Astrocyte (in vitro differentiated cells and primary cell): ENCODE data around the gene NEURL3. TPM values are rescaled to one million over a fixed set of nuclear protein-coding genes. Genes with fewer than 3 reads are reported as not detected.

ENCODE experiments used
- DNase-seq: peaks from one replicate; pipeline ENCODE4 v3.0.0-alpha.2; 2010; ENCODE audit warnings: low read depth
- FAIRE-seq: peaks from 2 replicates; lab custom pipeline; 2011; peaks lifted over from hg19 to GRCh38; lab: Jason Lieb, UNC
- H2AFZ ChIP-seq: 2 replicates; pipeline ENCODE4 v1.6.0; 2012; ENCODE audit warnings: low read depth, low read length, inconsistent platforms
- H3K27ac ChIP-seq: 2 replicates; pipeline ENCODE4 v1.5.1; 2011; ENCODE audit warnings: low read depth, low read length, inconsistent platforms
- H3K27me3 ChIP-seq: 2 replicates; pipeline ENCODE4 v1.6.0; 2011; ENCODE audit warnings: low read length, inconsistent platforms; ENCODE audit not compliant: insufficient read depth
- H3K36me3 ChIP-seq: 2 replicates; pipeline ENCODE4 v1.5.1; 2011; ENCODE audit warnings: low read length, inconsistent platforms; ENCODE audit not compliant: insufficient read depth
- H3K4me1 ChIP-seq: 2 replicates; pipeline ENCODE4 v1.5.1; 2011; ENCODE audit warnings: low read length, inconsistent platforms; ENCODE audit not compliant: insufficient read depth
- H3K4me2 ChIP-seq: 2 replicates; pipeline ENCODE4 v1.6.0; 2012; ENCODE audit warnings: low read length, inconsistent platforms
- H3K4me3 ChIP-seq: 2 replicates; pipeline ENCODE4 v1.5.1; 2011; ENCODE audit warnings: low read depth, mild to moderate bottlenecking, low read length, inconsistent platforms; ENCODE audit not compliant: insufficient read depth
- H3K79me2 ChIP-seq: 2 replicates; pipeline ENCODE4 v1.6.0; 2012; ENCODE audit warnings: mild to moderate bottlenecking, low read length, inconsistent platforms; ENCODE audit not compliant: insufficient read depth
- H3K9ac ChIP-seq: 2 replicates; pipeline ENCODE4 v1.6.0; 2012; ENCODE audit warnings: mild to moderate bottlenecking, low read length, inconsistent platforms
- H3K9me3 ChIP-seq: 2 replicates; pipeline ENCODE4 v1.5.1; 2012; ENCODE audit warnings: low read depth, mild to moderate bottlenecking, low read length, inconsistent platforms; ENCODE audit not compliant: insufficient read depth
- H4K20me1 ChIP-seq: 2 replicates; pipeline ENCODE4 v1.6.0; 2012; ENCODE audit warnings: low read length, inconsistent platforms; ENCODE audit not compliant: insufficient read depth
- H3K27ac Mint-ChIP-seq: one replicate; pipeline ENCODE4 v1.8.0; 2021; ENCODE audit warnings: mild to moderate bottlenecking, mixed read lengths; ENCODE audit not compliant: unreplicated experiment
- H3K27me3 Mint-ChIP-seq: one replicate; pipeline ENCODE4 v1.8.0; 2021; ENCODE audit warnings: low read depth, mixed read lengths; ENCODE audit not compliant: unreplicated experiment
- H3K36me3 Mint-ChIP-seq: one replicate; pipeline ENCODE4 v1.8.0; 2021; ENCODE audit warnings: low read depth, mixed read lengths; ENCODE audit not compliant: unreplicated experiment
- H3K4me1 Mint-ChIP-seq: one replicate; pipeline ENCODE4 v1.8.0; 2021; ENCODE audit warnings: low read depth, mixed read lengths; ENCODE audit not compliant: unreplicated experiment
- H3K4me3 Mint-ChIP-seq: one replicate; pipeline ENCODE4 v1.8.0; 2021; ENCODE audit warnings: mild to moderate bottlenecking, moderate library complexity, mixed read lengths; ENCODE audit not compliant: unreplicated experiment
- H3K9me3 Mint-ChIP-seq: one replicate; pipeline ENCODE4 v1.8.0; 2021; ENCODE audit warnings: mild to moderate bottlenecking, mixed read lengths; ENCODE audit not compliant: unreplicated experiment
- CTCF ChIP-seq: IDR thresholded peaks from 2 replicates; pipeline ENCODE4 v1.5.1; 2011; ENCODE audit warnings: low read depth, mild to moderate bottlenecking, inconsistent platforms, low read length, moderate library complexity; ENCODE audit not compliant: insufficient read depth
- EZH2 ChIP-seq: IDR thresholded peaks from 2 replicates; pipeline ENCODE4 v1.6.1; 2012; ENCODE audit warnings: mild to moderate bottlenecking, low read length, inconsistent platforms; ENCODE audit not compliant: insufficient read depth
- total RNA-seq: library from RNA; stranded (reverse); gene quantifications from 2 replicates; pipeline ENCODE4 v1.2.1, GENCODE V29; 2021

The NEURL3 gene
- total RNA-seq, 1 donor from 2014 or later = 0.34 TPM

GRCh38 chr2:96452053-96452452 is 53.1 kb downstream of the NEURL3 start:
- no peaks in the 10 kb centered on the region for H3K4me1 Mint-ChIP-seq
- FAIRE-seq (no peak), DNase-seq (no peak)
- no peaks in the 10 kb centered on the region for H3K36me3 Mint-ChIP-seq
- Histone ChIP-seq H3K4me3 (no peak overlapping the region), H3K9me3 (no peaks in the 10 kb centered on the region), H3K4me1 (no peaks in the 10 kb centered on the region), H2AFZ (no peak overlapping the region), H3K27ac (no peak overlapping the region), H3K79me2 (no peaks in the 10 kb centered on the region), H3K27me3 (peaks cover 7% of the 10 kb centered on the region), H3K36me3 (no peaks in the 10 kb centered on the region), H3K9ac (no peak overlapping the region), H3K4me2 (no peak overlapping the region), H4K20me1 (no peaks in the 10 kb centered on the region)
- peaks cover 12% of the 10 kb centered on the region for H3K9me3 Mint-ChIP-seq
- peaks cover 34% of the 10 kb centered on the region for H3K27me3 Mint-ChIP-seq
- no peak overlapping the region for H3K4me3 Mint-ChIP-seq
- no peak overlapping the region for H3K27ac Mint-ChIP-seq
- no peak for TF ChIP-seq CTCF
- TF ChIP-seq EZH2 = no peak

GRCh38 chr2:96449637-96450036 is 55.5 kb downstream of the NEURL3 start:
- Histone ChIP-seq H3K4me3 (no peak overlapping the region), H3K9ac (no peak overlapping the region), H3K36me3 (no peaks in the 10 kb centered on the region), H3K4me1 (no peaks in the 10 kb centered on the region), H3K4me2 (no peak overlapping the region), H2AFZ (no peak overlapping the region), H3K27ac (no peak overlapping the region), H3K27me3 (peaks cover 3% of the 10 kb centered on the region), H4K20me1 (no peaks in the 10 kb centered on the region), H3K79me2 (no peaks in the 10 kb centered on the region), H3K9me3 (no peaks in the 10 kb centered on the region)
- no peak for FAIRE-seq
- no peak overlapping the region for H3K27ac Mint-ChIP-seq
- H3K4me3 Mint-ChIP-seq = no peak overlapping the region
- peak; percentile 5 for DNase-seq
- TF ChIP-seq EZH2 (no peak), CTCF (no peak)
- H3K27me3 Mint-ChIP-seq = peaks cover 31% of the 10 kb centered on the region
- no peaks in the 10 kb centered on the region for H3K4me1 Mint-ChIP-seq
- H3K36me3 Mint-ChIP-seq = no peaks in the 10 kb centered on the region
- H3K9me3 Mint-ChIP-seq = peaks cover 12% of the 10 kb centered on the region

- Histone ChIP-seq H4K20me1 (no peaks in the 10 kb centered on the region), H3K4me3 (no peak overlapping the region), H3K4me2 (no peak overlapping the region), H2AFZ (no peak overlapping the region), H3K27ac (no peak overlapping the region), H3K9ac (no peak overlapping the region), H3K36me3 (no peaks in the 10 kb centered on the region), H3K4me1 (no peaks in the 10 kb centered on the region), H3K27me3 (peaks cover 3% of the 10 kb centered on the region), H3K9me3 (no peaks in the 10 kb centered on the region), H3K79me2 (no peaks in the 10 kb centered on the region)
- Mint-ChIP-seq H3K4me1 (no peaks in the 10 kb centered on the region), H3K27me3 (peaks cover 29% of the 10 kb centered on the region), H3K27ac (no peak overlapping the region), H3K36me3 (no peaks in the 10 kb centered on the region), H3K4me3 (no peak overlapping the region), H3K9me3 (peaks cover 12% of the 10 kb centered on the region)
- DNase-seq (no peak), FAIRE-seq (no peak)
- no peak for TF ChIP-seq CTCF
- no peak for TF ChIP-seq EZH2
These were observed 56.0 kb downstream of the NEURL3 start for GRCh38 chr2:96449174-96449573.
